ENCODE data around the gene METAP1D. TPM values are rescaled to one million over a fixed set of nuclear protein-coding genes. Genes with fewer than 3 reads are reported as not detected.
A peak's percentile ranks its signal among the peaks of the same experiment; 100 is the strongest.

METAP1D gene
- total RNA-seq, 1 donor from 2014 or later: 6.3 TPM

DNA sequence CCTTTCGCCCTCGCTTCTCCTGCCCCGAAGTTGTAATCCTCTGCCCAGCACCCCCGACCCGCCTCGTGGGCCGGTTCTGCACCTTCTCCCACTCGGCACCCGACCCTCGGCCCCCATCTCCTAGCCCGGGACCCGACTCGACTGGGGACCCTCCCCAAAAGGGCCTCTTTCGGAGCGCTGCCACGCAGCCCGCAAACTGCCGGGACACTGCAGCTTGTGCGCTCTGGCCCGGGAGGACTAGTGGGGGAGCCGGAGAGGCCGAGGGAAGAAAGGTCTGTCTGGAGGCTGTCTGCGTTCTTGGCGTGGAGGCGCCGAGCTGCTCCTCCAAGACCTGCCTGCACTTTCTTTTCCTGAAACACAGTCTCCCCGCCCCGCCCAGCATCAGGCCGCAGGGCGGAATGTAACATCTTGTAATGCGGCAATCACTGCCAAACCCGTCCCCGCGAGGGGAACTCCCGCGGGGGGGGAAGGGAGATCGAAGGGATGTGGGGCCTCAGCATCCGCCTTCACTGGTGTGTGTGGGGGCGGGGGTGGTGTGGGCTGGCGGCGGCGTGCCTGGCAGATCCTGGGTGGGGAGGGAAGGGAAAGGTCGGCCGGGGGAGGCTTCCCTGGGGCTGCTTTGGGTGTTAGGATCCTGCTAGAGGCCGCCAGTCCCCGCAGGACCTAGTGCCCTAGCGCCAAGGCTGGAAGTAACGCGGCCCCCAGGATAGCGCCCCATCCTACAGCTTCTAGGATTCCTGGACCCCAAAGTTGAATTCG lies 95.6 kb downstream of the METAP1D start:
- peaks cover 71% of the 10 kb centered on the region for H3K27me3 ChIP-seq (ENCODE audit: control insufficient read depth, insufficient read depth, low read length)
- DNase-seq (ENCODE audit: low read depth): no peak
- no peaks in the 10 kb centered on the region for H3K36me3 ChIP-seq (ENCODE audit: control insufficient read depth, insufficient read depth, low read length)
- TF ChIP-seq, protein P1, sequence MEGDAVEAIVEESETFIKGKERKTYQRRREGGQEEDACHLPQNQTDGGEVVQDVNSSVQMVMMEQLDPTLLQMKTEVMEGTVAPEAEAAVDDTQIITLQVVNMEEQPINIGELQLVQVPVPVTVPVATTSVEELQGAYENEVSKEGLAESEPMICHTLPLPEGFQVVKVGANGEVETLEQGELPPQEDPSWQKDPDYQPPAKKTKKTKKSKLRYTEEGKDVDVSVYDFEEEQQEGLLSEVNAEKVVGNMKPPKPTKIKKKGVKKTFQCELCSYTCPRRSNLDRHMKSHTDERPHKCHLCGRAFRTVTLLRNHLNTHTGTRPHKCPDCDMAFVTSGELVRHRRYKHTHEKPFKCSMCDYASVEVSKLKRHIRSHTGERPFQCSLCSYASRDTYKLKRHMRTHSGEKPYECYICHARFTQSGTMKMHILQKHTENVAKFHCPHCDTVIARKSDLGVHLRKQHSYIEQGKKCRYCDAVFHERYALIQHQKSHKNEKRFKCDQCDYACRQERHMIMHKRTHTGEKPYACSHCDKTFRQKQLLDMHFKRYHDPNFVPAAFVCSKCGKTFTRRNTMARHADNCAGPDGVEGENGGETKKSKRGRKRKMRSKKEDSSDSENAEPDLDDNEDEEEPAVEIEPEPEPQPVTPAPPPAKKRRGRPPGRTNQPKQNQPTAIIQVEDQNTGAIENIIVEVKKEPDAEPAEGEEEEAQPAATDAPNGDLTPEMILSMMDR (IDR thresholded peaks at IDR 0.05; ENCODE audit: insufficient read depth, low read length, poor library complexity, severe bottlenecking): no peak
- peak overlapping the region; percentile 24 for H3K4me3 ChIP-seq (ENCODE audit: low read depth, low read length)

DNA sequence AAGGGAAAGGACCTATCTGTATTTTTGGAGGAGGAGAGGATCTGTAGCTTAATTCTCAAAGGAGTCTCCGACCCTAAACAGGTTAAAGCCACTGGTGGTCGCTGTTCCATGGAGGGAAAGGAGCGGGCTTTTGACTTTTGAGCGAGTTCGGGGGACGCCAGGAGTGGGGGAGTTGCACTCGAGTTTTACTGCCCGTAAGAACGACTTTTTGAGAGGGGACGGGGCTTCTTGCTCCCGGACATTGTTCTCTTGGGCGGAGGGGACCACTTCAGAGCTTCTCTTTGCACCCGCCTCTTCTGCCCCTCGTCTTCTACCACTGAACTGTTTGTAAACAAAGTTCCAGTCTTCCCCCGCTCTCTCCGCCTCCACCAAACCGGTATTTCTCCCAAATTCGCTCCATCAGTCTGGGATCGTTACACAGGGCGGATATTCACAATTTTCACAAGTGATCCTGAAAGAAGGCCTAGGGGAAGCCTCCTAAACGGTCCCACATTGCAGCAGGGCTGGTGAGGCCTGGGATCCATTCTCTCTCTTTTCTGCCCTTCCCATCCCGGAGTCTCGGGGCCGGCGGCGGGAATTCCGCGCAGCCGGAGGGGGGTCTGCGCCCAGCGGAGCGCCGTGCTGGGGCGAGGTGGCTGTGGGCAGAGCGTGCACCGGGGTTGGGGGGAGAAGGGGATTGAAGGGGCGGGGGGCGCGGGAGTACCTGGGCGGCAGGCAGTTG lies 96.3 kb downstream of the METAP1D start:
- Histone ChIP-seq H3K27me3 (ENCODE audit: control insufficient read depth, insufficient read depth, low read length) (peaks cover 71% of the 10 kb centered on the region), H3K4me3 (ENCODE audit: low read depth, low read length) (peak overlapping the region; percentile 19), H3K36me3 (ENCODE audit: control insufficient read depth, insufficient read depth, low read length) (no peaks in the 10 kb centered on the region)
- TF ChIP-seq, protein P1 (IDR thresholded peaks at IDR 0.05; ENCODE audit: insufficient read depth, low read length, poor library complexity, severe bottlenecking): peak; percentile 30
- no peak for DNase-seq (ENCODE audit: low read depth)

DNA sequence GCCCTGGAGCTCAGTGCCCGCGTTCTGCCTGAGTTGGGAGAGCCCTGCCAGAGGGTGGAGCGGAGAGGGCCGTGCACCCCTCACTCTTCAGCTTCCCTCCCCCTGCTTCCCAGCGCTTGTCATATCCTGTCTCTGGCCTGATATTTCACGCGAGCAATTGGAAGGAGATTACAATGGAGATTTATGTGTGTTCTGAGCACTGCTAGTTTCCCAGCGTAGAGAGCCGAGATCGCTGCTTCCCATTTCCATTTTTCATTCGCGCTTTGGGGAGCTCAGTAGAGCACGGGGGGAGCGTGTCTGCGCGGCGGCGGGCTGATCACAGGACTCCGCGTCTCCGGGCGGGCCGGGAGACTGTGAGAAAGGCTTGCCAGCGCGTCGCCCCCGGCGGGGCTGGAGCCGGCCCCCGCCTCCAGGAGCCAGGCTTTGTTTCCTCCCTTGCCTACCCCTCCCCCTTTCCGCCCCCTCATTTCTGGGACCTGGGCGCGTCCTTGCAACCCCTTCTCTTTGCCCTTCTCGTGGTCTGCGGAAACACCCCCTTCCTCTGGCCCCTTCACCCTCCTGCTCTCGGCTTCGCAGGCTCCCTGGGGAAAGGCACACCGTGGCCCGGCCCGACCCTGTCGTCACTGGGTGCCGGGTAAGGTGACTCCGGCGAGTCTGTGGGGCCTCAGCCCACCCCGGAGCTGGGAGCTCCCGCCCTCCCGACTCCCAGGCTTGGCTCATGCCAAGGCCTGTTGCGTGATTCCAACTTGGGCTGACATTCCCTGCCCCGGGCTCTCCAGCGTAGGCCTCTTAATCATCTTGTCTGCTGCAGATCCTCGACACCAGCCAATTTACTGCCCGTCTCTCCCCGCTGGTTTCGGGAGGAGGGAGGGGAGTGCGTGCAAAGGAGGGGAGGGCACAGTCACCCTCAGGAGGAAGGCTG lies 97.1 kb downstream of the METAP1D start:
- TF ChIP-seq, protein P1 (IDR thresholded peaks at IDR 0.05; ENCODE audit: insufficient read depth, low read length, poor library complexity, severe bottlenecking): no peak
- Histone ChIP-seq H3K4me3 (ENCODE audit: low read depth, low read length) (peak overlapping the region; percentile 19), H3K27me3 (ENCODE audit: control insufficient read depth, insufficient read depth, low read length) (peaks cover 73% of the 10 kb centered on the region), H3K36me3 (ENCODE audit: control insufficient read depth, insufficient read depth, low read length) (no peaks in the 10 kb centered on the region)
- no peak for DNase-seq (ENCODE audit: low read depth)

DNA sequence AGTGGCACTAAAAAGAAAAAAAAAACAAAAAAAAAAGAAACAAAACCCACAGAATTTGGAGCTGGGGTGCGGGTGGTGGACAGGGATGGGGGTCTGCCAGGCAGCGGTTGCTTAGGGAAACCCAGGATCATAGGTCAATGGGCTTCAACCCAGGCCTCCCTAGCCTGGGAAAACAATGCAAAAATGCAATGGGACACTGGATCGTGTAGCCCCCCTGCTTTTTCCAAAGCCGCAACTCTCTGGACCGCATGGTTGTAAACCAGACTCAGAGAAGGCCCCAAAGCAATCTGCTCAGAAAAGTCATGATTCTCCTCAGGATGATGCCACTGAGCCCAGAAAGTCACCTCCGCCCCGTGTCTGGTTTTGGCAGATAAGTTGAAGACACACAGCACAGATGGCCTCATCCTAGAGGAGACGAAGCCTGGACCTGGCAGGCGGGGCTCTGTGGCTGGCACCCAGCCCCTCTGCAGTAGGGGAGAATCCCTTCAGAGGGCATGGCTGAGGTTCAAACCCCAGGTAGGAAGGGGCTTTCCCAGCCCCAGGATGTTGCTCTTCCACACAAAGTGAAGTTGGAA lies 97.9 kb downstream of the METAP1D start:
- Histone ChIP-seq H3K27me3 (ENCODE audit: control insufficient read depth, insufficient read depth, low read length) (peaks cover 75% of the 10 kb centered on the region), H3K4me3 (ENCODE audit: low read depth, low read length) (no peak overlapping the region), H3K36me3 (ENCODE audit: control insufficient read depth, insufficient read depth, low read length) (no peaks in the 10 kb centered on the region)
- TF ChIP-seq, protein P1 (IDR thresholded peaks at IDR 0.05; ENCODE audit: insufficient read depth, low read length, poor library complexity, severe bottlenecking): no peak
- no peak for DNase-seq (ENCODE audit: low read depth)

DNA sequence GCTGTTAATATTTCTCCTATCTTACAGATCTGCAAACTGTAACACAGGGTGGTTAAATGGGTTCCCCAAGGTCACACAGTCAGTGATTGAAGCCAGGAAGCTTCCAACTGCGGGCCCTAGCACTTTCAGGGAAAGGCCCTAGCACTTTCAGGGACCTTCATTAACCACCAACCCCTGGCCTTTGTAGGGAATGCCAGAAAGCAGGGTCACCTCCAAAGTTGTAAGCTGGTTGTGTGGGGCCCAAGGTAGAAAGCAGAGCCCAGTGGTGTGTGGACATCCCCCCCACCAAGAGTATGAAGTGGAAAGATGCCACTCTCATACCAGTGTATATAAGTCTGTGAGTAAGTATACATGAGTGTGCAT lies 98.5 kb downstream of the METAP1D start:
- TF ChIP-seq, protein P1 (IDR thresholded peaks at IDR 0.05; ENCODE audit: insufficient read depth, low read length, poor library complexity, severe bottlenecking): no peak
- no peak for DNase-seq (ENCODE audit: low read depth)
- Histone ChIP-seq H3K27me3 (ENCODE audit: control insufficient read depth, insufficient read depth, low read length) (peaks cover 72% of the 10 kb centered on the region), H3K36me3 (ENCODE audit: control insufficient read depth, insufficient read depth, low read length) (no peaks in the 10 kb centered on the region), H3K4me3 (ENCODE audit: low read depth, low read length) (no peak overlapping the region)
